Measurements from ENCODE around the gene KRTAP20-4.

KRTAP20-4 gene

DNA sequence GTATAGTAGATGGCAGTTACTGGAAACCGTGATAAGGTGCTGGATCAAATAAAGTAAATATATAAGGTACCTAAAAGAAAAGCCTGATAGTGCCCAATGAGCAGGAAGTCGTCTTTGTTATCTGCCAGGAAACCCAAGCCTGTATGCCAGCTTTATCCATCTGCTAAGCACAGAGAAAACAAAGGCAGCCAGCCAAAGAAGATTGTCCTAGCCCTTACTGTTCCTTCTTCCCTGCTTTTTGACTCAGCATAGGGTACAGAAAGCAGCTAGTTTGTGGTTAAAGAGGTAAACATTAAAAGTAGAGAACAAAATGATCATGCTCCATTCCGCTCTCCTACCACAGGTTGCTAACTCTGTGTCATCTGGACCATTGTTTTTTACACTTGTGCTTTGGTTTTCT lies 40.3 kb upstream of the KRTAP20-4 start:
- Histone ChIP-seq H4K20me1 (ENCODE audit: insufficient read depth, low read length, poor library complexity, severe bottlenecking) (no peaks in the 10 kb centered on the region), H3K9me2 (replicated peaks; ENCODE audit: low read depth, low read length) (no peaks in the 10 kb centered on the region), H3K36me3 (ENCODE audit: insufficient read depth, low read length) (no peaks in the 10 kb centered on the region), H3K4me3 (ENCODE audit: low read length, poor library complexity, severe bottlenecking) (no peak overlapping the region), H3K4me2 (ENCODE audit: low read depth, low read length, poor library complexity, severe bottlenecking) (no peak overlapping the region), H3K9ac (ENCODE audit: low read depth, low read length, poor library complexity, severe bottlenecking) (no peak overlapping the region), H3K9me3 (ENCODE audit: insufficient read depth, low read depth, low read length) (no peaks in the 10 kb centered on the region), H3K27me3 (ENCODE audit: insufficient read depth, low read length, poor library complexity, severe bottlenecking) (no peaks in the 10 kb centered on the region), H3K4me1 (ENCODE audit: insufficient read depth, low read length, poor library complexity, severe bottlenecking) (no peaks in the 10 kb centered on the region), H3F3A (ENCODE audit: low read depth) (no peaks in the 10 kb centered on the region), H2AFZ (ENCODE audit: low read length) (no peak overlapping the region), H3K79me2 (ENCODE audit: insufficient read depth, low read length) (no peaks in the 10 kb centered on the region)
- TF ChIP-seq, protein P1, sequence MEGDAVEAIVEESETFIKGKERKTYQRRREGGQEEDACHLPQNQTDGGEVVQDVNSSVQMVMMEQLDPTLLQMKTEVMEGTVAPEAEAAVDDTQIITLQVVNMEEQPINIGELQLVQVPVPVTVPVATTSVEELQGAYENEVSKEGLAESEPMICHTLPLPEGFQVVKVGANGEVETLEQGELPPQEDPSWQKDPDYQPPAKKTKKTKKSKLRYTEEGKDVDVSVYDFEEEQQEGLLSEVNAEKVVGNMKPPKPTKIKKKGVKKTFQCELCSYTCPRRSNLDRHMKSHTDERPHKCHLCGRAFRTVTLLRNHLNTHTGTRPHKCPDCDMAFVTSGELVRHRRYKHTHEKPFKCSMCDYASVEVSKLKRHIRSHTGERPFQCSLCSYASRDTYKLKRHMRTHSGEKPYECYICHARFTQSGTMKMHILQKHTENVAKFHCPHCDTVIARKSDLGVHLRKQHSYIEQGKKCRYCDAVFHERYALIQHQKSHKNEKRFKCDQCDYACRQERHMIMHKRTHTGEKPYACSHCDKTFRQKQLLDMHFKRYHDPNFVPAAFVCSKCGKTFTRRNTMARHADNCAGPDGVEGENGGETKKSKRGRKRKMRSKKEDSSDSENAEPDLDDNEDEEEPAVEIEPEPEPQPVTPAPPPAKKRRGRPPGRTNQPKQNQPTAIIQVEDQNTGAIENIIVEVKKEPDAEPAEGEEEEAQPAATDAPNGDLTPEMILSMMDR (conservative IDR thresholded peaks at IDR 0.05; ENCODE audit: low read length), result no peak
- no peak for TF ChIP-seq EZH2phosphoT487 (IDR thresholded peaks at IDR 0.05; ENCODE audit: borderline replicate concordance)

- H3K9me2 ChIP-seq (replicated peaks; ENCODE audit: low read depth, low read length), result no peaks in the 10 kb centered on the region
- TF ChIP-seq, protein P1 (conservative IDR thresholded peaks at IDR 0.05; ENCODE audit: low read length), result no peak
- no peak for TF ChIP-seq EZH2phosphoT487 (IDR thresholded peaks at IDR 0.05; ENCODE audit: borderline replicate concordance)
- H3K4me2 ChIP-seq (ENCODE audit: low read depth, low read length, poor library complexity, severe bottlenecking), result no peak overlapping the region
- H3K79me2 ChIP-seq (ENCODE audit: insufficient read depth, low read length), result no peaks in the 10 kb centered on the region
- H3K4me3 ChIP-seq (ENCODE audit: low read length, poor library complexity, severe bottlenecking), result no peak overlapping the region
- no peaks in the 10 kb centered on the region for H3F3A ChIP-seq (ENCODE audit: low read depth)
- no peaks in the 10 kb centered on the region for H3K9me3 ChIP-seq (ENCODE audit: insufficient read depth, low read depth, low read length)
- no peaks in the 10 kb centered on the region for H3K4me1 ChIP-seq (ENCODE audit: insufficient read depth, low read length, poor library complexity, severe bottlenecking)
- no peak overlapping the region for H3K9ac ChIP-seq (ENCODE audit: low read depth, low read length, poor library complexity, severe bottlenecking)
- H3K27me3 ChIP-seq (ENCODE audit: insufficient read depth, low read length, poor library complexity, severe bottlenecking), result no peaks in the 10 kb centered on the region
- H3K36me3 ChIP-seq (ENCODE audit: insufficient read depth, low read length), result no peaks in the 10 kb centered on the region
- H4K20me1 ChIP-seq (ENCODE audit: insufficient read depth, low read length, poor library complexity, severe bottlenecking), result no peaks in the 10 kb centered on the region
- H2AFZ ChIP-seq (ENCODE audit: low read length), result no peak overlapping the region
Measured at GRCh38 chr21:30582870-30583269, 37.6 kb upstream of the KRTAP20-4 start.

DNA sequence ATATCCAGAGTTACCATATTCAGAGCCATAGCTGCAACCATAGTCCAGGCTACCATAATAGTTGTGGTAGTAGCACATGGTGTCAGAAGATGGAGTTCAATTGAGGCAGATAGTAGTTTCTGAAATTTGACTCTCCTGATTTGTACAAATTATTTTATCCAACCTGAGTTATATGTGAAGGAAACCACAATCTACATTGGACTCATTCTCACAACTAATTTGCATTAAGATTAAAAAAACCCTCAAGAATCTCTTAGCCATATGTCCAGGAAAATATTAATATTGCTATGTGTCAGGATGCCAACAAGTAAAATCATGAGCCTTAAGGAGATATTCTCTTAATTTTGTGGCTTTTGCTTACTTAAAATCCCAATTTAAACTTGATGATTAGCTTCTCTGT lies 30.1 kb upstream of the KRTAP20-4 start, which contains the start of gene KRTAP22-2:
KRTAP22-2 (minus strand) TSS at position 101 of the 400 bp plus-strand sequence.
- no peak within 1 kb of the TSS for H2AFZ ChIP-seq (ENCODE audit: low read length)

More for the DNA sequence above, 30.1 kb upstream of the KRTAP20-4 start, which contains the start of gene KRTAP22-2:
- no peaks in the 10 kb centered on the region for H3K9me2 ChIP-seq (replicated peaks; ENCODE audit: low read depth, low read length)
- H3K9ac ChIP-seq (ENCODE audit: low read depth, low read length, poor library complexity, severe bottlenecking), result no peak within 1 kb of the TSS
- no peaks in the 10 kb centered on the region for H3K9me3 ChIP-seq (ENCODE audit: insufficient read depth, low read depth, low read length)
- no peak within 1 kb of the TSS for H3K4me3 ChIP-seq (ENCODE audit: low read length, poor library complexity, severe bottlenecking)
- H4K20me1 ChIP-seq (ENCODE audit: insufficient read depth, low read length, poor library complexity, severe bottlenecking), result no peaks in the 10 kb centered on the region
- H3K79me2 ChIP-seq (ENCODE audit: insufficient read depth, low read length), result no peaks in the 10 kb centered on the region
- no peaks in the 10 kb centered on the region for H3F3A ChIP-seq (ENCODE audit: low read depth)
- H3K27me3 ChIP-seq (ENCODE audit: insufficient read depth, low read length, poor library complexity, severe bottlenecking), result no peaks in the 10 kb centered on the region
- TF ChIP-seq EZH2phosphoT487 (IDR thresholded peaks at IDR 0.05; ENCODE audit: borderline replicate concordance), result no peak
- TF ChIP-seq, protein P1 (conservative IDR thresholded peaks at IDR 0.05; ENCODE audit: low read length), result no peak
- H3K4me1 ChIP-seq (ENCODE audit: insufficient read depth, low read length, poor library complexity, severe bottlenecking), result no peaks in the 10 kb centered on the region
- H3K36me3 ChIP-seq (ENCODE audit: insufficient read depth, low read length), result no peaks in the 10 kb centered on the region
- no peak within 1 kb of the TSS for H3K4me2 ChIP-seq (ENCODE audit: low read depth, low read length, poor library complexity, severe bottlenecking)

Data from Loucy (cell line).